Measurements from ENCODE around the gene LRGUK.
"Not testable (repeated sequence)": the region's sequence is repeated elsewhere in the genome, so short reads cannot be mapped to it uniquely, and the experiment has no call there.

Gene LRGUK

GRCh38 chr7:134220236-134220635, 93.1 kb downstream of the LRGUK start:
- no peak for TF ChIP-seq CTCF (conservative IDR thresholded peaks at IDR 0.05; ENCODE audit: low read depth, low read length)
- no peak overlapping the region for H3K4me3 ChIP-seq (ENCODE audit: low read depth, low read length)
- no peak for DNase-seq (ENCODE audit: low read depth)

- DNase-seq (ENCODE audit: low read depth); H3K4me3 ChIP-seq (ENCODE audit: low read depth, low read length): not testable (repeated sequence)
Observed at GRCh38 chr7:134231296-134231695, 104.2 kb downstream of the LRGUK start.

- TF ChIP-seq CTCF (conservative IDR thresholded peaks at IDR 0.05; ENCODE audit: low read depth, low read length): no peak
- no peak overlapping the region for H3K4me3 ChIP-seq (ENCODE audit: low read depth, low read length)
- no peak for DNase-seq (ENCODE audit: low read depth)
Observed at GRCh38 chr7:134234216-134234615, 107.1 kb downstream of the LRGUK start.

- DNase-seq (ENCODE audit: low read depth): no peak
- TF ChIP-seq CTCF (conservative IDR thresholded peaks at IDR 0.05; ENCODE audit: low read depth, low read length): no peak
- no peak overlapping the region for H3K4me3 ChIP-seq (ENCODE audit: low read depth, low read length)
Observed at GRCh38 chr7:134245253-134245652, 118.1 kb downstream of the LRGUK start.

GRCh38 chr7:134246347-134246746, 119.2 kb downstream of the LRGUK start:
- no peak for TF ChIP-seq CTCF (conservative IDR thresholded peaks at IDR 0.05; ENCODE audit: low read depth, low read length)
- no peak overlapping the region for H3K4me3 ChIP-seq (ENCODE audit: low read depth, low read length)
- DNase-seq (ENCODE audit: low read depth): no peak

- no peak for DNase-seq (ENCODE audit: low read depth)
- no peak overlapping the region for H3K4me3 ChIP-seq (ENCODE audit: low read depth, low read length)
- no peak for TF ChIP-seq CTCF (conservative IDR thresholded peaks at IDR 0.05; ENCODE audit: low read depth, low read length)
Observed at GRCh38 chr7:134246761-134247160, 119.6 kb downstream of the LRGUK start.

- no peak overlapping the region for H3K4me3 ChIP-seq (ENCODE audit: low read depth, low read length)
- TF ChIP-seq CTCF (conservative IDR thresholded peaks at IDR 0.05; ENCODE audit: low read depth, low read length): no peak
- DNase-seq (ENCODE audit: low read depth): no peak
Observed at GRCh38 chr7:134248196-134248595, 121.1 kb downstream of the LRGUK start.

- peak; percentile 23 for DNase-seq (ENCODE audit: low read depth)
- H3K4me3 ChIP-seq (ENCODE audit: low read depth, low read length): no peak overlapping the region
- TF ChIP-seq CTCF (conservative IDR thresholded peaks at IDR 0.05; ENCODE audit: low read depth, low read length): peak; percentile 29
Observed at GRCh38 chr7:134254311-134254710, 127.2 kb downstream of the LRGUK start.
